AG09309 (cell line): ENCODE data around the gene CCNJ.
A peak's percentile ranks its signal among the peaks of the same experiment; 100 is the strongest.

Experiments used
- DNase-seq: peaks from one replicate; pipeline ENCODE4 v3.0.0-alpha.2; 2010; ENCODE audit warnings: low read depth
- H3K4me3 ChIP-seq: 2 replicates; pipeline ENCODE4 v1.5.1; 2011; ENCODE audit warnings: mild to moderate bottlenecking, low read depth, low read length, moderate library complexity; ENCODE audit not compliant: control insufficient read depth
- TF ChIP-seq, protein P1 (sequence below): IDR thresholded peaks from 2 replicates; pipeline ENCODE4 v1.5.1; 2011; ENCODE audit warnings: mild to moderate bottlenecking, low read depth, low read length, inconsistent platforms; ENCODE audit not compliant: insufficient read depth, control insufficient read depth; ENCODE audit errors: missing control alignments

Gene CCNJ

DNA sequence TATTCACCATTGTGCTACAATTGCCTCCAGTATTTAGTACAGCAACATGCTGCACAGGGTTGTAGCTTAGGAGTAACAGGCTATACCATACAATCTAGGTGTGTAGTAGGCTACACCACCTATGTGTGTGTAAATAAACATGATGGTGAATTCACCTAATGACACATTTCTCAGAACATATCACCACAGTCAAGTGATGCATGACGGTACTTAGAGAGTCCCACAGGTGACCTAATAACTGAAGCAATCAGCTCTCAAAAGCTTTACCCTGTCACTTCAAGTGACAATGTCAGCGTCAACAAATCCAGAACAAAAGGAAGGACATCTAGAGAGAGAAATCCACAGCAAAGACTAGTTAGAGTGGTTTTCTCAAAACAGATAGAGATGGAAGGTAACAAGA is 38.8 kb downstream of the CCNJ start:
- no peak overlapping the region for H3K4me3 ChIP-seq
- no peak for DNase-seq
- TF ChIP-seq, protein P1, sequence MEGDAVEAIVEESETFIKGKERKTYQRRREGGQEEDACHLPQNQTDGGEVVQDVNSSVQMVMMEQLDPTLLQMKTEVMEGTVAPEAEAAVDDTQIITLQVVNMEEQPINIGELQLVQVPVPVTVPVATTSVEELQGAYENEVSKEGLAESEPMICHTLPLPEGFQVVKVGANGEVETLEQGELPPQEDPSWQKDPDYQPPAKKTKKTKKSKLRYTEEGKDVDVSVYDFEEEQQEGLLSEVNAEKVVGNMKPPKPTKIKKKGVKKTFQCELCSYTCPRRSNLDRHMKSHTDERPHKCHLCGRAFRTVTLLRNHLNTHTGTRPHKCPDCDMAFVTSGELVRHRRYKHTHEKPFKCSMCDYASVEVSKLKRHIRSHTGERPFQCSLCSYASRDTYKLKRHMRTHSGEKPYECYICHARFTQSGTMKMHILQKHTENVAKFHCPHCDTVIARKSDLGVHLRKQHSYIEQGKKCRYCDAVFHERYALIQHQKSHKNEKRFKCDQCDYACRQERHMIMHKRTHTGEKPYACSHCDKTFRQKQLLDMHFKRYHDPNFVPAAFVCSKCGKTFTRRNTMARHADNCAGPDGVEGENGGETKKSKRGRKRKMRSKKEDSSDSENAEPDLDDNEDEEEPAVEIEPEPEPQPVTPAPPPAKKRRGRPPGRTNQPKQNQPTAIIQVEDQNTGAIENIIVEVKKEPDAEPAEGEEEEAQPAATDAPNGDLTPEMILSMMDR = no peak

DNA sequence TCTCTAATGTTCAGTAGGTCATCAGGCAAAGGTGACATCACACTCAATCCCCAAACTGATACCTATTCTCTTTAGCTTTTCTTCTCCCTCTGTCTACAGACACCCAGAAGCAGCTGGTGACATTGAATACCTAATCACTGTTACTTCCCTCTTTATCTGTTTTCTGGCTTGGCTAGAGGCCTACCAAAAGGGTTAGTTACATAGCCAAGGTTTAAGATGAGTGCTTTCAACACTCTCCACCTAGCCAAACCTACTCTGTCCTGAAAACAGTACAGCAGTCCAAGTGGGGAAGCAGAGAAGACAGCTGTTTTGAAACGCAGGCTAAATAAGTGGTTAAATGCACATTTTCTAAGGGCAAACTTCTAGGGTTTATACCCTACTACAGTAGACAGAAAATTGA is 39.4 kb downstream of the CCNJ start:
- TF ChIP-seq, protein P1 = no peak
- DNase-seq = no peak
- no peak overlapping the region for H3K4me3 ChIP-seq

DNA sequence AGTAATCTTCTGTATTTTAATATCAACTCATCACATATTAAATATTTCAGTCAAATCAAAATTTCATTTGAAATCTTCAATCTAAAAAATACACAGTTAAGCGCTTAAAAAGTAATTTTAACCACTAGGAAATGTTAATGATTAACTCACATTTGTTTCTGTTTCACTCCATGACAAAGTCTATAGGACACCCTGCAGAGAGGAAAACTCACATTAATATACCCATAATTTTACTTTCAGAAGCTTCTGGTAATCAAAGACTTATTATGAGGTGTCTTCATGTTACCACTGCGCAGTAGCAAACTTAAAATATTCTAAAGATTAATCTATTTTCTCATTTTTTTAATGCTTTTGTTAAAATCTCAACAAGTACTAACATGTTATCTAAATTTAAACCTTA is 45.7 kb downstream of the CCNJ start:
- DNase-seq = no peak
- TF ChIP-seq, protein P1 = no peak
- no peak overlapping the region; the same call in 1 of the 2 replicates for H3K4me3 ChIP-seq

DNA sequence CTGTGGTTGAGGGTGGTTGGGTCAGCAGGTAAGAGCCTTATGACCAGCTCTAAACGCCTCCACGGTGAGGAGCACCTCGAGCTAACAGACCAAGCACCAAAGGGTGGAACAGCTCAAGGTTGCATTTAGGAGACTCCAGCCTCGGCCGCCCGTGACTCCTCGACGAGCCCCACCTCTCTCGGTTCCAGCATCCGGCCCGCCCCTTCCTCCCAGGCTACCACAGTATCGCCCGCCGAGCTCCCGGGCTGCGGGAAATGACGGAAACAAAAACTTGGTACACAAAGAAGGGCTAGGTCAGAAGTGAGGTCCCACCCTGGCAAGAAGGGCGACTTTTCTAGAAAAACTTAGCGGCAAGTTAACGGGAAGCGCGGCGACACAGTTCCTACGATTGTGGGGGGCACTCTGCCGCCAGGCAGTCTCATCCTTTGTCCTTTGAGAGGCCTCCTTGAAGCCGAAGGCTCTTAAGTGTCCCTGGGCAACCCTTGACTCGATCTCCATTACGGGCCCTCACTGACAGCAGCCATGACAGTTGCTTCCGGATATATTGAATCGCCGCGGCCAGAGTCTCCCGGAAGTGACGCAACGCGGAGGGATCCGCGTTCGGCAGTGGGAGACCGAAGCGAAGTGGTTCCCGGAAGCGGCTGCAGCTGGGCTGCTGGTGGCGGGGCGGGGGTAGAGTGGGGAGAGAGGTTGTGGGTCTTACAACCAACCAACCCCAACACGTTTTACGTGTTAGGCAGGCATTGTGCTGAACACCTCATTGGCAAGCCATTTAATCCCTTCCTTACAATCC is 46.5 kb downstream of the CCNJ start:
- peak overlapping the region; percentile 69 for H3K4me3 ChIP-seq
- TF ChIP-seq, protein P1 = no peak
- peak; percentile 91 for DNase-seq

DNA sequence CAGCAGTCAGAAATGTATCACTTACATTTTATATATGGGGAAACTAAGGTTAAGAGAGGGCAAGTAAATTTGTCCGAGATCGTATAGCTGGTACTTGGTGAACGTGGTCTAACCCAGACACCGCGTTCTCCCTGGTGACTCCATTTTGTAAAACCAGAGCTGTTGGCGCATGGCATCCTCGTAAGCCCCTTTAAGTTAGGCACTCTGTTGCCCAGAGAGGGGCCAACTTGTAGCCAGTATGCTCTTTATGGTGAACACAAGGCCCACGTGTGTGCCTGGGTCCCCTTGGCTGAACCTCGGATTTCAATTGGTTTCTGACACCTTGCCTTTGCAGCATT is 47.0 kb downstream of the CCNJ start:
- peak overlapping the region; percentile 69 for H3K4me3 ChIP-seq
- TF ChIP-seq, protein P1 = no peak
- DNase-seq = no peak

DNA sequence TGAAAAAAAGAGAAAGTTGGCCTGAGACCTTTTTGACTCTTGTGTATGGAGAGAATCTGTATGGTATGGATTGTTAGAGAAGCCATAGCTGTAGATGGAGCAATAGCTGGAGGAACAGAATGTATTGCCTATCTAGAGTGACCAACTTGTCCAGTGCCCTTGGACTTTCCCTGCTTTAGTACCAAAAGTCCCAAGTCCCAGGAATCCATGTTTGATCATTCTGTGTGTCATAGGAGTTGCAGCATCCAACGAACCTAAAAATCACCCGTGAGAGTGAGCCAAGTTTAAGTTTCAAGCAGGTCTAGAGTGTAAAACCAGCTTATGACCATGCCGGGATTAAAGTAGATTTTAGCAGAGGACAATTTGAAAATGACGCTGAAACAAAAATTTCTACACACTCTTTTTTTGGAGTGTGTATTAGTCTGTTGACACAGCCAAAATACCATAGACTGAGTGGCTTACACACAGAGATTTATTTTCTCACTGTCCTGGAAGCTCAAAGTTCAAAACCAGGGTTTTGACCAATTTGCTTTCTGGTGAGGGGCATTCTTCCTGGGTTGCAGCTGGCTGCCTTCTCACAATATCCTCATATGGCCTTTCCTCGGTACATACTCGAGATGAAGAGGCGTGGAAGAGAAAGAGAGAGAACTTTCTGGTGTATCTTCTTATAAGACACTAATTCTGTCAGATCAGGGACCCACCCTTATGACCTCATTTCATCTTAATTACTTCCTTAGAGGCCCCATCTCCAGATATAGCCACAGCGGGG is 49.8 kb downstream of the CCNJ start:
- H3K4me3 ChIP-seq = no peak overlapping the region
- DNase-seq = no peak
- TF ChIP-seq, protein P1 = no peak

DNA sequence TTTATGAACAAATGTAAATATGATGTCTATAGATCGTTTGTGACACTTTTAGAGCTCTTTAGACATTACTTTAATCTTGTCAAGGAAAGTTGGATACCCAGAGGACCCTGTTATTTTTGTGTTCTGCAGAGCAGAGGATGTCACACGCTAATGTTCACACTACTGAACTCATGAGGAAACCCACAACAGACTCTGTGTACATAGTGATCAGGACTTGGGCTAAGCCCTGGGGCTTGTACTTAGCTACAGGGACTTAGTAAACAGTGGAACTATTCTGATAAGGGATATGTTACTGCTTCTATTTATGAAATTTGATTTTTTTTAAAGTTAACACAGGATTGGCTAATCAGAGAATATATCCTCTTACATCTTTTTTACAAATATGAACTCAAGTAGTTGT is 50.6 kb downstream of the CCNJ start:
- TF ChIP-seq, protein P1 = no peak
- no peak overlapping the region for H3K4me3 ChIP-seq
- DNase-seq = no peak
